Neuron (in vitro differentiated cells): ENCODE results near the gene TPRX2.
A peak's percentile ranks its signal among the peaks of the same experiment; 100 is the strongest.
"Not testable (repeated sequence)": the region's sequence is repeated elsewhere in the genome, so short reads cannot be mapped to it uniquely, and the experiment has no call there.

ENCODE experiments used
- H2AFZ ChIP-seq: one replicate; pipeline ENCODE4 v1.6.1; 2013; ENCODE audit warnings: low read depth, mild to moderate bottlenecking, inconsistent platforms, low read length, moderate library complexity
- H3K27me3 ChIP-seq: one replicate; pipeline ENCODE4 v1.6.1; 2013; ENCODE audit warnings: low read length; ENCODE audit not compliant: insufficient read depth
- H3K36me3 ChIP-seq: one replicate; pipeline ENCODE4 v1.6.1; 2013; ENCODE audit warnings: low read length; ENCODE audit not compliant: insufficient read depth
- H3K4me1 ChIP-seq: one replicate; pipeline ENCODE4 v1.6.1; 2013; ENCODE audit warnings: low read length; ENCODE audit not compliant: insufficient read depth
- H3K4me3 ChIP-seq: 2 replicates; pipeline ENCODE4 v1.5.1; 2013; ENCODE audit warnings: mild to moderate bottlenecking, low read length, moderate library complexity
- H3K9me3 ChIP-seq: one replicate; pipeline ENCODE4 v1.6.1; 2013; ENCODE audit warnings: low read length

TPRX2 gene

GRCh38 chr19:47839913-47840312, 19.1 kb upstream of the TPRX2 start:
- Histone ChIP-seq H2AFZ (no peak overlapping the region), H3K9me3 (no peaks in the 10 kb centered on the region), H3K4me1 (peaks cover 2% of the 10 kb centered on the region), H3K27me3 (peaks cover 14% of the 10 kb centered on the region), H3K36me3 (no peaks in the 10 kb centered on the region), H3K4me3 (no peak overlapping the region)

DNA sequence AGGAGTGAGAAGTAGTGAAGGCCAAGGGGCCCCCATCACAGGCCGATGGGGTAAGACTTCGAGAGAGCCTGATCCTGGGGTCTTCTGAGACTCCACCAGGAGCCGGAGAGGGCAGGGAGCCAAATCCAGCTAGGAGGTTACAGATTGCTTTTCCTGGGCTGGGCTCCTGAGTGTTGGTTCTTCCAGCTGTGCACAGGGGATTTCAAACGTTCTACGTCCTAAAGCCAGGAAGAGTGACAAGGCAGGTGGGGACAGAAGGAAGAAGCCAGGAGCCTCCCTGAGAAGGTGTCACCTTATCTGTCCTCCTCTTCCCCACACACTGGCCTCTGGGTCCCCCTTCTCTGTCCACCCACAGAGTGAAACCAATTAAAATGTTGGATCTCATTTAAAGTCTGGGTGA, 16.1 kb upstream of the TPRX2 start:
- Histone ChIP-seq H3K9me3 (no peaks in the 10 kb centered on the region), H3K4me3 (no peak overlapping the region), H2AFZ (no peak overlapping the region)

GRCh38 chr19:47848425-47848822, 10.6 kb upstream of the TPRX2 start:
- Histone ChIP-seq H3K4me1 (no peaks in the 10 kb centered on the region), H3K27me3 (peaks cover 18% of the 10 kb centered on the region), H3K9me3 (no peaks in the 10 kb centered on the region), H3K36me3 (no peaks in the 10 kb centered on the region), H2AFZ (no peak overlapping the region), H3K4me3 (no peak overlapping the region)

More for the DNA sequence above, 16.1 kb upstream of the TPRX2 start:
- Histone ChIP-seq H3K36me3 (no peaks in the 10 kb centered on the region), H3K4me1 (peaks cover 2% of the 10 kb centered on the region), H3K27me3 (peaks cover 14% of the 10 kb centered on the region)

DNA sequence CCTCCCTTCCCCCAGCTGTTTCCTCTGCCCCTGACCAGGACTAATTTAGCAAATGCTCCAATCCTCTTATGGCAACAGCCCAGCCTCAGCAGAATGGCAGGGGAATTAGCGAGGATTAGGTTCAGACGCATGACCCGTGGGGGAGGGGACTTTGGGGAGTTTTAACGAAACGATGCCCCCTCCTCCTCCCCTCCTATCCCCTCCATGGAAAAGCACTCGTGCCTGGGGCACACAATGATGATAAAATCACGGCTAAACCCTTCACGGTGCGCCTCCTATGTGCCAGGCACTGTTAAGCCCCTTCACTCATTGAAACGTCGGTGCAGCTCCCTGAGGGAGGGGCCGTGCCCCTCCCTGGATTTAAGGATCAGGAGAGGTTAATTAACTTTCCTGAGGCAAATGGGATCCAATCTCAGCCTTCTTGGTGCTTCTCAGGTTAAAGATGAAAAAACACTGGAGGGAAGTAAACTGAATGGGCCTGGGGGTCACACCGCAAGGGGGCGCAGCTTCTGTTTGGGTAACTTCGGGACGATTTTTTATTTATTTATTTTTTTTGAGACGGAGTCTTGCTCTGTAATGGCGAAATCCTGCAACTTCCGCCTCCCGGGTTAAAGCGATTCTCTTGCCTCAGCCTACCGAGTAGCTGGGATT, 10.1 kb upstream of the TPRX2 start:
- no peaks in the 10 kb centered on the region for H3K9me3 ChIP-seq
- no peaks in the 10 kb centered on the region for H3K36me3 ChIP-seq
- H2AFZ ChIP-seq: no peak overlapping the region
- H3K4me1 ChIP-seq: no peaks in the 10 kb centered on the region
- H3K27me3 ChIP-seq: peaks cover 18% of the 10 kb centered on the region
- H3K4me3 ChIP-seq: no peak overlapping the region

DNA sequence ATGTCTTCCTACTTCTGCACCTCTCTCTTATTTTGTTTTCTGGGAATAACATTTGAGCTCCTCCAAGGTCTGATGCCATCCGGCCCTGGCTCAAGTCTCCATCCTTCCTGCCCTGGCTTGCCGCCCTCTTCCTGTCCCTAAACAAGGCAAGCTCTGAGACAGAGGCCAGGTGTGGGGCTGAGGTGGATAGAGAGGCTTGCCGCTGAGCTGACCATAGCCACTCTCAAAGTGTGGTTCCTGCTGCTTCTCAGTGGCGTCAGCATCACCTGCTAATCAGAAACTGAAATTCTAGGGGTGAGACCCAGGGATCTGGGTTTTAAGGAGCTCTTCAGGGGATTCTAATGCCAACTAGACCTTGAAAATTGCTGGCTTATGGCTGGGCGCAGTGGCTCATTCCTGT, 6.0 kb upstream of the TPRX2 start:
- Histone ChIP-seq H3K4me1 (no peaks in the 10 kb centered on the region), H3K4me3 (no peak overlapping the region), H3K36me3 (no peaks in the 10 kb centered on the region), H2AFZ (no peak overlapping the region), H3K9me3 (no peaks in the 10 kb centered on the region), H3K27me3 (peaks cover 22% of the 10 kb centered on the region)

- no peaks in the 10 kb centered on the region for H3K36me3 ChIP-seq
- H3K27me3 ChIP-seq: peaks cover 15% of the 10 kb centered on the region
- H3K4me1 ChIP-seq: no peaks in the 10 kb centered on the region
- no peak overlapping the region for H3K4me3 ChIP-seq
- no peaks in the 10 kb centered on the region for H3K9me3 ChIP-seq
- H2AFZ ChIP-seq: no peak overlapping the region
Observed at GRCh38 chr19:47854459-47854858, 4.6 kb upstream of the TPRX2 start.

DNA sequence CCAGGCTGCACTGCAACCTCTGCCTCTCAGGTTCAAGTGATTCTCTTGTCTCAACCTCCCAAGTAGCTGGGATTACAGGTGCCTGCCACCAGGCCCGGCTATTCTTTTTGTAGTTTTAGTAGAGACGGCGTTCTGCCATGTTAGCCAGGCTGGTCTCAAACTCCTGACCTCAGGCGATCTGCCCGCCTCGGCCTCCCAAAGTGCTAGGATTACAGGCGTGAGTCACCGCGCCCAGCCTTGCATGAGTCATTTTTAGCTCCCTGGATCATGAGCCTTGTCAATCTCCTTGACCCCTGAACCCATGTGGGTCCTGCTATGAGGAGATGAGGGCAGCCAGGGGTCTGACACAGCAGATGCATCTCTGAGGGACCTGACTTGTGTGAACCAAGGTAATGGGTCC, 804 bp upstream of the TPRX2 start:
- H3K36me3 ChIP-seq, H3K4me3 ChIP-seq, H3K4me1 ChIP-seq, H2AFZ ChIP-seq, H3K9me3 ChIP-seq, H3K27me3 ChIP-seq: not testable (repeated sequence)

DNA sequence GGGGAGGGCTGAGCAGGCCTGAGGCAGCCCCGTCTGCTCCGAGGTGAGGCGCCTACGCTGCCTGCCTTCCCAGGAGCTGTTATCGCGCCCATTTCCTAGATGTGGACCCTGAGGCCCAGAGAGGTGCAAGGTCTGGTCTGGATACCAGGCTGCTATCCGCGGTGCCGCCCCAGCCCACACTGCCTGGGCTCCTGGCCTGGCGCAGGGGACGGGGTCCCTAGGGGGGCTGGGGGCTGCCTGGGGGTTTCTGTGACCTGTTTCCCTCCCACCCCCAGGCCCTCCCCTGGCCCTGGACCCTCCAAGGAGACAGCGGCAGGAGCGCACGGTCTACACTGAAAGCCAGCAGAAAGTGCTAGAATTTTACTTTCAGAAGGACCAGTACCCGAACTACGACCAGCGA, 803 bp downstream of the TPRX2 start:
- H3K27me3 ChIP-seq, H2AFZ ChIP-seq, H3K9me3 ChIP-seq, H3K36me3 ChIP-seq, H3K4me1 ChIP-seq, H3K4me3 ChIP-seq: not testable (repeated sequence)

- no peaks in the 10 kb centered on the region for H3K27me3 ChIP-seq
- H3K36me3 ChIP-seq: no peaks in the 10 kb centered on the region
- H3K4me1 ChIP-seq: no peaks in the 10 kb centered on the region
- no peak overlapping the region for H2AFZ ChIP-seq
- H3K4me3 ChIP-seq: no peak overlapping the region
- H3K9me3 ChIP-seq: no peaks in the 10 kb centered on the region
Observed at GRCh38 chr19:47860602-47861297, 1.7 kb downstream of the TPRX2 start.

DNA sequence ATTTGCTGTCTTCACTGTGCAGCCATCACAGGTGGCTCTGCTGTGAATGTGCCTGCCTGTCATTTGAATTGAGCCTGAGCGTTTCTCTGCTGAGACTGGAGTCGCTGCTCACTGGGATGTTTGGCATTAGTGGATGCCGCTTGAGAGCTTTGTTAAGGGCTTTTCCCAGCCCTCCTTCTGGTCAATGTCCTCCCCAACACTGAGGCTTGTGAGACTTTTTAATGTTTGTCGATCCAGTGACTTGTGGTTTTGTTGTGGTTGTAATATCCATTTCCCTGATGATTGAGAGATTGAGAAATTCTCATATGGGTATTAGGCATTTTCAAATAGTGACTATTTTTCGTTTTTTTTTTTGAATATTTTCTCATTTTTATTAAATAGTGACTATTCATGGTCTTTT, 2.6 kb downstream of the TPRX2 start:
- no peaks in the 10 kb centered on the region for H3K27me3 ChIP-seq
- H3K9me3 ChIP-seq: no peaks in the 10 kb centered on the region
- no peak overlapping the region for H3K4me3 ChIP-seq
- no peak overlapping the region for H2AFZ ChIP-seq
- H3K36me3 ChIP-seq: no peaks in the 10 kb centered on the region
- no peaks in the 10 kb centered on the region for H3K4me1 ChIP-seq

DNA sequence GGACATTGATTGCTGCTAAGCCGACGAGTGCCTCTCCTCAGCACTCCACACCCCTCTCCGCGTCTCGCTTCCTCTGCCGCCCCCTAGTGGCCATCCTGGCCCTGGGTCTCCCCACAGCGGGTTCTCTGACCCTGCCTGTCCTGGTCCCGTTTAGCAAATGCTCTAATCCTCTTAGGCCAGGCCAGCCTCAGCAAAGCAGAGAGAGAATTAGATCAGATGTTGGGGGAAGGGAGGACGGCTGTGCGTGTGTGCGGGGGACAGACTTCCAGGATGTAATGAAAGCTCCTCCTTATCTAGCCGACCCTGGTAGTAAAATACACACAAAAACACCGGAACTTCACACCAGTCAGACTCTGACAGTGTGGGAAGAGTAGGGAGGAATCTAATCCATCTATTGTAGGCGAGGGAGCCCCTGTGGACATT, 4.5 kb downstream of the TPRX2 start:
- no peaks in the 10 kb centered on the region for H3K27me3 ChIP-seq
- no peaks in the 10 kb centered on the region for H3K36me3 ChIP-seq
- no peaks in the 10 kb centered on the region for H3K9me3 ChIP-seq
- H2AFZ ChIP-seq: peak overlapping the region; percentile 66
- H3K4me1 ChIP-seq: no peaks in the 10 kb centered on the region
- no peak overlapping the region for H3K4me3 ChIP-seq

- no peaks in the 10 kb centered on the region for H3K36me3 ChIP-seq
- H3K4me1 ChIP-seq: no peaks in the 10 kb centered on the region
- no peaks in the 10 kb centered on the region for H3K27me3 ChIP-seq
- H3K4me3 ChIP-seq: no peak overlapping the region
- no peaks in the 10 kb centered on the region for H3K9me3 ChIP-seq
- no peak overlapping the region for H2AFZ ChIP-seq
Observed at GRCh38 chr19:47865166-47865565, 6.1 kb downstream of the TPRX2 start.

DNA sequence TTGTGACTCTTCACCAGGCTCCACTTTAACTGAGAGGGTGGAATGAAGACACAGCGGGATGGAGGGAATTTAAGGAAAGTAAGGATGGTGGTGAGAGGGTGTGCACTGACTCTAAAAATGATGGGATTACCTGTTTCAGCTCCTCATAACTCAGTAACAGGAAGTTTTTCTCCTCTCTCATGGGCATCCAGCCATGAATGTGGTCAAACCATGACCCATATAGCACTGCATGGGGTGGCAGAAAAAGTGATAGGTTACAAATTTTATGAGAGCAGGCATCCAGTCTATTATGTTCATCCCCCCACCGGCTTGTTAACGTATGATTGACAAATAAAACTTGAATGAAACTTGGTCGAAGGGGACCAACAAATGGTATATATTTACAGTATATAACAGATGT, 19.9 kb downstream of the TPRX2 start:
- no peaks in the 10 kb centered on the region for H3K9me3 ChIP-seq
- H3K36me3 ChIP-seq: no peaks in the 10 kb centered on the region
- H3K27me3 ChIP-seq: no peaks in the 10 kb centered on the region
- no peak overlapping the region for H3K4me3 ChIP-seq
- H2AFZ ChIP-seq: no peak overlapping the region
- no peaks in the 10 kb centered on the region for H3K4me1 ChIP-seq

DNA sequence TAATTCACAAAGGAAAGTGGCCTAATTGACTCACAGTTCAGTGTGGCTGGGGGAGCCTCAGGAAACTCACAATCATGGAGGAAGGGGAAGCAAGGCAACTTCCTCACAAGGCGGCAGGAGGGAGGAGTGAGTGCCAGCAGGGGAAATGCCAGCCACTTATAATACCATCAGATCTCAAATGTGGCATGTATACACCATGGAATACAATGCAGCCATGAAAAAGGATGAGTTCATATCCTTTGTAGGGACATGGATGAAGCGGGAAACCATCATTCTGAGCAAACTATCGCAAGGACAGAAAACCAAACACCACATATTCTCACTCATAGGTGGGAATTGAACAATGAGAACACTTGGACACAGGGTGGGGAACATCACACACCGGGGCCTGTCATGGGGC, 20.4 kb downstream of the TPRX2 start:
- H2AFZ ChIP-seq, H3K4me3 ChIP-seq, H3K27me3 ChIP-seq, H3K4me1 ChIP-seq, H3K36me3 ChIP-seq, H3K9me3 ChIP-seq: not testable (repeated sequence)
